Duodenal mucosa (tissue), 2 donors: ENCODE data around the gene FAM83D.

Source experiments
- H3K27ac ChIP-seq: one replicate; pipeline ENCODE4 v1.7.0; 2013; ENCODE audit warnings: low read depth, low read length
- H3K27me3 ChIP-seq, 2 donors: one replicate each; pipeline ENCODE4 v1.7.0; 2013; ENCODE audit warnings: low read length in 2 of 2, control low read depth in 1 of 2; ENCODE audit not compliant: insufficient read depth in 2 of 2, control insufficient read depth in 1 of 2
- H3K36me3 ChIP-seq, 2 donors: one replicate each; pipeline ENCODE4 v1.7.0; 2013; ENCODE audit warnings: low read length in 2 of 2, control low read depth in 1 of 2; ENCODE audit not compliant: insufficient read depth in 2 of 2, control insufficient read depth in 1 of 2
- H3K4me1 ChIP-seq, 2 donors: one replicate each; pipeline ENCODE4 v1.7.0; 2013; ENCODE audit warnings: low read length in 2 of 2, control low read depth in 1 of 2; ENCODE audit not compliant: insufficient read depth in 2 of 2, control insufficient read depth in 1 of 2
- H3K4me3 ChIP-seq, 2 donors: one replicate each; pipeline ENCODE4 v1.7.0; 2013; ENCODE audit warnings: low read length in 2 of 2, low read depth in 1 of 2
- H3K9ac ChIP-seq, 2 donors: one replicate each; pipeline ENCODE4 v1.7.0; 2013; ENCODE audit warnings: low read length in 2 of 2, low read depth in 1 of 2
- H3K9me3 ChIP-seq, 2 donors: one replicate each; pipeline ENCODE4 v1.7.0; 2013; ENCODE audit warnings: low read length in 2 of 2, control low read depth in 1 of 2; ENCODE audit not compliant: control insufficient read depth in 1 of 2

Gene FAM83D

GRCh38 chr20:38888059-38888831, 38.0 kb upstream of the FAM83D start:
- peaks cover 0 to 2% of the 10 kb centered on the region in 2 donors for H3K4me1 ChIP-seq
- no peak overlapping the region for H3K27ac ChIP-seq

GRCh38 chr20:38889050-38889449, 37.2 kb upstream of the FAM83D start:
- H3K27ac ChIP-seq: no peak overlapping the region

More at GRCh38 chr20:38888059-38888831, 38.0 kb upstream of the FAM83D start:
- Histone ChIP-seq H3K9me3 (no peaks in the 10 kb centered on the region), H3K4me3 (no peak overlapping the region), H3K9ac (no peak overlapping the region), H3K36me3 (no peaks in the 10 kb centered on the region), H3K27me3 (peaks cover 0 to 3% of the 10 kb centered on the region in 2 donors)

GRCh38 chr20:38889792-38890496, 36.3 kb upstream of the FAM83D start:
- H3K27ac ChIP-seq: no peak overlapping the region
- H3K9ac ChIP-seq: no peak overlapping the region
- H3K36me3 ChIP-seq: no peaks in the 10 kb centered on the region
- no peaks in the 10 kb centered on the region for H3K9me3 ChIP-seq
- peaks cover 4 to 5% of the 10 kb centered on the region in 2 donors for H3K4me1 ChIP-seq
- peaks cover 0 to 3% of the 10 kb centered on the region in 2 donors for H3K27me3 ChIP-seq
- H3K4me3 ChIP-seq: no peak overlapping the region

More at GRCh38 chr20:38889050-38889449, 37.2 kb upstream of the FAM83D start:
- Histone ChIP-seq H3K27me3 (peaks cover 0 to 3% of the 10 kb centered on the region in 2 donors), H3K4me1 (peaks cover under 1% of the 10 kb centered on the region in 2 donors), H3K9me3 (no peaks in the 10 kb centered on the region), H3K9ac (no peak overlapping the region), H3K36me3 (no peaks in the 10 kb centered on the region), H3K4me3 (no peak overlapping the region)

GRCh38 chr20:38890497-38890818, 35.8 kb upstream of the FAM83D start:
- Histone ChIP-seq H3K9me3 (no peaks in the 10 kb centered on the region), H3K4me1 (peaks cover 4 to 5% of the 10 kb centered on the region in 2 donors), H3K4me3 (no peak overlapping the region), H3K9ac (no peak overlapping the region), H3K27ac (no peak overlapping the region), H3K27me3 (peaks cover 0 to 3% of the 10 kb centered on the region in 2 donors), H3K36me3 (no peaks in the 10 kb centered on the region)

GRCh38 chr20:38892091-38892981, 33.9 kb upstream of the FAM83D start:
- no peak overlapping the region for H3K9ac ChIP-seq
- H3K9me3 ChIP-seq: no peaks in the 10 kb centered on the region
- no peaks in the 10 kb centered on the region for H3K36me3 ChIP-seq
- peaks cover 0 to 3% of the 10 kb centered on the region in 2 donors for H3K27me3 ChIP-seq
- peaks cover 4 to 5% of the 10 kb centered on the region in 2 donors for H3K4me1 ChIP-seq
- no peak overlapping the region for H3K4me3 ChIP-seq
- no peak overlapping the region for H3K27ac ChIP-seq

GRCh38 chr20:38893056-38893564, 33.1 kb upstream of the FAM83D start:
- Histone ChIP-seq H3K4me1 (peaks cover 4 to 5% of the 10 kb centered on the region in 2 donors), H3K27me3 (peaks cover 0 to 3% of the 10 kb centered on the region in 2 donors), H3K27ac (no peak overlapping the region), H3K36me3 (no peaks in the 10 kb centered on the region), H3K9me3 (no peaks in the 10 kb centered on the region), H3K4me3 (no peak overlapping the region), H3K9ac (no peak overlapping the region)

GRCh38 chr20:38893565-38894090, 32.6 kb upstream of the FAM83D start:
- Histone ChIP-seq H3K4me3 (no peak overlapping the region), H3K27me3 (peaks cover 0 to 3% of the 10 kb centered on the region in 2 donors), H3K36me3 (no peaks in the 10 kb centered on the region), H3K9ac (no peak overlapping the region), H3K27ac (no peak overlapping the region), H3K9me3 (no peaks in the 10 kb centered on the region), H3K4me1 (peaks cover 4 to 5% of the 10 kb centered on the region in 2 donors)

GRCh38 chr20:38894091-38894847, 31.9 kb upstream of the FAM83D start:
- H3K27me3 ChIP-seq: peaks cover 0 to 3% of the 10 kb centered on the region in 2 donors
- peaks cover 4 to 5% of the 10 kb centered on the region in 2 donors for H3K4me1 ChIP-seq
- no peak overlapping the region for H3K27ac ChIP-seq
- H3K9me3 ChIP-seq: no peaks in the 10 kb centered on the region
- H3K4me3 ChIP-seq: no peak overlapping the region
- no peaks in the 10 kb centered on the region for H3K36me3 ChIP-seq
- H3K9ac ChIP-seq: no peak overlapping the region
